GM12878 (cell line): ENCODE results near the gene CAPZB.

Experiments
- CTCF ChIP-seq, 3 experiments: IDR thresholded peaks in 2 of 3; conservative IDR thresholded peaks in 1 of 3; 2 replicates each; pipeline ENCODE4 v1.5.1; 2011; ENCODE audit warnings: low read depth in 3 of 3, low read length in 3 of 3, mild to moderate bottlenecking in 3 of 3, control low read depth in 2 of 3, moderate library complexity in 2 of 3, inconsistent platforms in 1 of 3, mixed read lengths in 1 of 3; ENCODE audit not compliant: control insufficient read depth in 2 of 3, insufficient read depth in 1 of 3; ENCODE audit errors: extremely low read depth in 1 of 3
- FOXM1 ChIP-seq: IDR thresholded peaks from 2 replicates; pipeline ENCODE4 v1.6.1; 2012; ENCODE audit warnings: low read depth, mild to moderate bottlenecking, inconsistent platforms, low read length, moderate library complexity
- STAT3 ChIP-seq: IDR thresholded peaks from 2 replicates; pipeline ENCODE4 v1.6.1; 2011; ENCODE audit warnings: low read depth, low read length, improper control_type of control experiment
- ZNF687 ChIP-seq: fragments of 450-650 bp; IDR thresholded peaks from 2 replicates; pipeline ENCODE4 v1.6.1; 2017; ENCODE audit warnings: mild to moderate bottlenecking, moderate library complexity

GRCh38 chr1:19370453-19371170 is 114.7 kb downstream of the CAPZB start:
- TF ChIP-seq STAT3 (no peak), ZNF687 (no peak), FOXM1 (no peak), CTCF (IDR thresholded peaks at IDR 0.05 in 2 of 3, conservative IDR thresholded peaks at IDR 0.05 in 1 of 3; ENCODE audit: control insufficient read depth in 2 of 3, extremely low read depth in 1 of 3, insufficient read depth in 1 of 3, low read depth in 3 of 3, low read length in 3 of 3) (no peak)
